Measurements from ENCODE around the gene COL6A1.
"Not testable (repeated sequence)": the region's sequence is repeated elsewhere in the genome, so short reads cannot be mapped to it uniquely, and the experiment has no call there.

Gene COL6A1

GRCh38 chr21:45950740-45951515, 30.6 kb upstream of the COL6A1 start:
- H3K4me3 ChIP-seq (ENCODE audit: control insufficient read depth, low read depth, low read length), result no peak overlapping the region
- no peak for TF ChIP-seq CTCF (conservative IDR thresholded peaks at IDR 0.05; ENCODE audit: control insufficient read depth, insufficient read depth, low read depth, low read length)
- DNase-seq (ENCODE audit: low read depth), result peak; percentile 65

- H3K4me3 ChIP-seq (ENCODE audit: control insufficient read depth, low read depth, low read length), result no peak overlapping the region
- no peak for TF ChIP-seq CTCF (conservative IDR thresholded peaks at IDR 0.05; ENCODE audit: control insufficient read depth, insufficient read depth, low read depth, low read length)
- DNase-seq (ENCODE audit: low read depth), result no peak
Measured at GRCh38 chr21:45951676-45952075, 29.9 kb upstream of the COL6A1 start.

GRCh38 chr21:45952527-45952926, 29.0 kb upstream of the COL6A1 start:
- H3K4me3 ChIP-seq (ENCODE audit: control insufficient read depth, low read depth, low read length); DNase-seq (ENCODE audit: low read depth): not testable (repeated sequence)

GRCh38 chr21:45952974-45953373, 28.6 kb upstream of the COL6A1 start:
- no peak for DNase-seq (ENCODE audit: low read depth)
- no peak overlapping the region for H3K4me3 ChIP-seq (ENCODE audit: control insufficient read depth, low read depth, low read length)
- no peak for TF ChIP-seq CTCF (conservative IDR thresholded peaks at IDR 0.05; ENCODE audit: control insufficient read depth, insufficient read depth, low read depth, low read length)

- DNase-seq (ENCODE audit: low read depth), result peak; percentile 81
- H3K4me3 ChIP-seq (ENCODE audit: control insufficient read depth, low read depth, low read length), result no peak overlapping the region
- peak; percentile 53 for TF ChIP-seq CTCF (conservative IDR thresholded peaks at IDR 0.05; ENCODE audit: control insufficient read depth, insufficient read depth, low read depth, low read length)
Measured at GRCh38 chr21:45954261-45954660, 27.3 kb upstream of the COL6A1 start.

- TF ChIP-seq CTCF (conservative IDR thresholded peaks at IDR 0.05; ENCODE audit: control insufficient read depth, insufficient read depth, low read depth, low read length), result no peak
- no peak for DNase-seq (ENCODE audit: low read depth)
- H3K4me3 ChIP-seq (ENCODE audit: control insufficient read depth, low read depth, low read length), result no peak overlapping the region
Measured at GRCh38 chr21:45954921-45955320, 26.6 kb upstream of the COL6A1 start.

GRCh38 chr21:45957551-45957950, 24.0 kb upstream of the COL6A1 start:
- no peak for TF ChIP-seq CTCF (conservative IDR thresholded peaks at IDR 0.05; ENCODE audit: control insufficient read depth, insufficient read depth, low read depth, low read length)
- H3K4me3 ChIP-seq (ENCODE audit: control insufficient read depth, low read depth, low read length), result no peak overlapping the region
- no peak for DNase-seq (ENCODE audit: low read depth)

Measured in fibroblast of mammary gland (primary cell).